GM19468 (cell line): ENCODE data around the gene MARK1.

Experiments used
- ATAC-seq: cut with Tn5 transposase; IDR thresholded peaks from one replicate; pipeline ENCODE4 v1.9.1; 2021; ENCODE audit warnings: mild to moderate bottlenecking, moderate library complexity, moderate number of reproducible peaks; ENCODE audit not compliant: unreplicated experiment; ENCODE audit errors: extremely low read depth

MARK1 gene

GRCh38 chr1:220528679-220529501, 954 bp downstream of the MARK1 start:
- no peak for ATAC-seq

- no peak for ATAC-seq
Measured at GRCh38 chr1:220529521-220530020, 1.6 kb downstream of the MARK1 start.

- no peak for ATAC-seq
Measured at GRCh38 chr1:220533504-220534109, 5.7 kb downstream of the MARK1 start.

GRCh38 chr1:220544901-220545303, 17.0 kb downstream of the MARK1 start:
- no peak for ATAC-seq

- no peak for ATAC-seq
Measured at GRCh38 chr1:220550811-220551399, 23.0 kb downstream of the MARK1 start.

- ATAC-seq = no peak
Measured at GRCh38 chr1:220551718-220552117, 23.8 kb downstream of the MARK1 start.

GRCh38 chr1:220552672-220553260, 24.8 kb downstream of the MARK1 start:
- no peak for ATAC-seq

GRCh38 chr1:220556641-220557040, 28.7 kb downstream of the MARK1 start:
- ATAC-seq = no peak

GRCh38 chr1:220563564-220563963, 35.6 kb downstream of the MARK1 start:
- no peak for ATAC-seq

GRCh38 chr1:220564216-220564615, 36.3 kb downstream of the MARK1 start:
- no peak for ATAC-seq

GRCh38 chr1:220565670-220566069, 37.7 kb downstream of the MARK1 start:
- no peak for ATAC-seq

GRCh38 chr1:220566869-220567268, 38.9 kb downstream of the MARK1 start:
- no peak for ATAC-seq

- ATAC-seq = no peak
Measured at GRCh38 chr1:220572416-220572815, 44.5 kb downstream of the MARK1 start.

- ATAC-seq = no peak
Measured at GRCh38 chr1:220573836-220574235, 45.9 kb downstream of the MARK1 start.

GRCh38 chr1:220575718-220576497, 48.0 kb downstream of the MARK1 start:
- no peak for ATAC-seq

GRCh38 chr1:220577926-220578325, 50.0 kb downstream of the MARK1 start:
- ATAC-seq = no peak

- ATAC-seq = no peak
Measured at GRCh38 chr1:220579317-220579716, 51.4 kb downstream of the MARK1 start.

- ATAC-seq = no peak
Measured at GRCh38 chr1:220592714-220593113, 64.8 kb downstream of the MARK1 start.

GRCh38 chr1:220594356-220594755, 66.4 kb downstream of the MARK1 start:
- no peak for ATAC-seq

- no peak for ATAC-seq
Measured at GRCh38 chr1:220595179-220595578, 67.2 kb downstream of the MARK1 start.
